Stimulated activated CD8-positive, alpha-beta memory T cell treated with anti-CD3 and anti-CD28 coated beads, Interleukin-7, amount 100 ng/mL, for 24 hours (primary cell): ENCODE data around the gene APLF.
"Not testable (repeated sequence)": the region's sequence is repeated elsewhere in the genome, so short reads cannot be mapped to it uniquely, and the experiment has no call there.

Experiments
- DNase-seq: peaks from one replicate; pipeline ENCODE4 v3.0.0-alpha.2; 2020; ENCODE audit warnings: low read depth

APLF gene

DNA sequence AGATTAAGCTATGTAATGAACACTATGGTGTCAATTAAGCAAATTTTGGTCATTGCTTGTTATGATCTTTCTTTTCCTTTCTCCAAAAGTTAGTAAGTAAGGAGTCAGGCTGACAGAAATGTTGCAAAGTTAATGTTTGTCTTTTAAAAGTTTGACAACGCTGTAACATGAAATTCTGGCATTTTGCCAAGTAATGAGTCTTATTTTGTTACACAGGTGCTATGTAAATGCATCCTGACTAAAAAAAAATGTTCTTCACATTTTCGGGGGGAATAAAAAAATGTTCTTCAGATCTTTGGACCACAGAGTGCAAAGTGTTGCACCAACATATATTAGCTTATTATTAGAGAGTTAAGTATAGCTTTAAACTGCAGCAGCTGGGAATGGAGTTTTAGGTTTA, 121.2 kb downstream of the APLF start:
- DNase-seq, result no peak

DNA sequence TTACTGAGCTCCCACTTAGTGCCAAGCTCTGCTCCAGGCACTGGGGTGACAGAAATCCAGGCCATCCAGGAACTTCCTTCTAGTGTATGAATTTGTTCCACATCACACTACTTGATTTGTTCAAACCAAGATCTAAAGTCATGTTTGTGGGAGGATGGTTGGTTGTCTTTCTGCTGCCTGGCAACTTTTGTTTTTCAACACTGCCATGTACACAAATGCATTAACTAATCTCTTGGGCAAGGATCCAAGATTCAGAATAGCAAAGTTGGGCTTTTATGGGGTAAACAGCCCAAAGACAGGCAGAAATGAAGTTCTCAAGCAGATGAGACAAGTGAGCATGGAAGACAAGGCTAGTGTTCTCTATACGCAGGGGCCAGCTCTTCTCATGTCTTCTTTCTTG, 122.6 kb downstream of the APLF start:
- DNase-seq, result no peak

DNA sequence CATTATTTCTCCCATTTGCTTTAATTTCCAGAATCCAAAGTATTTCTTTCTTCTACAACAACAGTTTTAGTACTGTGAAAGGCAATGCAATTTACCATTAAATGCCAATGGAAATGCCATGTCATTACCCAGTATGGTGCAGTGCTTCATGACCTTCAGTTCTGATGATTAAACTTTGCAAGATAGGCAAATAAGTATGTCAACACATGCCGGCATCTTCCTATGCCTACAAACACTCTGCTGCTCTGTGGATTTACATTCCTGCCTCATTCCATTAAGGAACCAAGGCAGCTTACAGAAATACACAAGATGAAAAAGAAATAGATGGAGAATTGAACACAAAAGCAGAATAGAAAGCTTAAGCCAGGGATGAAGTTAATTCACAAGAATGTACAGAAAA, 123.3 kb downstream of the APLF start:
- DNase-seq, result no peak

DNA sequence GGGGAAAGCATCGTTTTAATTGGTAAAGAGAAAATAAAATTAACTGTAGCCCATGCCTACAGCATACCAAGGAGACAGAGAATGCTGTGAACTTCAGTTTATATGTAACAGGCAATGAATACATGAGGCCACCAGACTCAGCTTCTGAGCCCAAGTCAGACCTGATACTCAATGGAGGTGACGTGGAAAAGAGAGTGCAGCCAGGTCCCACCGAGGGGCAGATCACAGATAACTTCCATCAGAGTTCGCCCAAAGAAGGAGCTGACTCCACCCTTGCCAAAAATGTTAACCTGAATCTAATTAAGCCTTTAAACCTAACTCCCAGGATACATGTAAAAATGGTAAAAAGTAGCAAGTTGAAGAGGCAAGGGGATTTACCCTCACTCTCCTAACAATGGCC, 123.8 kb downstream of the APLF start:
- DNase-seq, result no peak

DNA sequence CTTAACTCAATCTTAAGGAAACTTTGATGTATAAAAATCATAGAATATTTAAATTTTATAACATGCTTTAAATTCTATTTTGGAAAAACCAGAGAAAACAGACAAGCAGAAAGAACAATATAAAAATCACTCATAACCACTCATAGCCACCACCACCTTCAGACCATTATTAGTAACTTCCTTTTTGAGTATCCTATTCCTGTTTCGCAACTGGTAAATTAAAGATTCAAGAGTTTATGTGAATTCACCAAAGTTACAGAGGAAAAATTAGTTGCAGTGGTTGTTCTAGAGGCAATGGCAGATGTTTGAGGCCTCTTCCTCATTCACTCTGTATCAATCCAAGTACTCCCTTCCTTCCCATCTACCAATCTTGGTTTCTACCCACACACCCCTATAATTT, 126.7 kb downstream of the APLF start:
- no peak for DNase-seq

DNA sequence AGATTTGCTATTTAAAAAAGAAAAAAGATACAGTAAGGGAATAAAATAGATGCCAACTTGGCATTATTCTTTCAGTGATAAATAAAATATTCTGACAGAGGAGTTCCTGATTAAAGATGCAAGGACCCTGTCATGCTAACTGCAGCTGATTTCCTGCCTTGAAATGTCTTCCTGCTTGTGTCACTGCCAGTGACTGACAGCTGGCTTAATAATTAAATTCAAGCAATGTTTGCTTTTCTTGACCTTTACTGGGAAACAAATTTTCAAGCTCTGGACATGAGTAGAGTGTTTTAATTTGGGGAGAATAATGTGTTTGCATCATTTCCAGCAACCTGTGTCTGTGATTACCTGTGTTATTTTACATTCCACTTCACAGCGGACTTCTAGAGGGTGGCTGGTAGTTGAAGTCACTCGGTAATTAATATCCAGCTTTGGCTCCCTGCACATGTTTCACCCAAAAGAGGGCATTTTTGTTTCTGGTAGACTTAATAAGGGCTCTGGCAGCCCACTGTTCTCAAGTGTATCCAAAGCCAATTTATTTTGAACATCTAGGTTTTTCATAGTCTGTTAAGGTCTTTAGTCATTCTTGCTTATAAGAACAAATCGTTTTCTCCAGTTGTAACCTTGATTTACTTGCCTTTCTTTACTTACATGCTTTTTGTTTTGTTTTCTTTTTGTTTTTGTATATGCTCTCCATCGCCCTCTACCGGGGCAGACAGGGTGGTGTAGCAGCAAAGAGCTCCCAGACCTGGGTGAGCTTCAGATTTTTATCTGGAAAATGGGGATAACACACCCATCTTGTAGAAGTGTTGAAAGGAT, 127.5 kb downstream of the APLF start:
- peak; percentile 5 for DNase-seq

DNA sequence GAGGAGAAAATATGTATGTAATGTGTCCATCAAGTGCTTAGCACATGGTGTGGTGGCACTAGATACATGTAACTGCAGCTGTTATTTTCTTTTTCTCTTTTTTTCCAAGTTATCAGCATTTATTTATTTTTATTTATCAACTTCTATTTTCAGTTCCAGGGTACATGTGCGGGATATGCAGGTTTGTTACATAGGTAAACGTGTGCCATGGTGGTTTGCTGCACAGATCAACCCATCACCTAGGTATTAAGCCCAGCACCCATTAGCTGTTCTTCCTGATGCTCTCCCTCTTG, 128.1 kb downstream of the APLF start:
- not testable (repeated sequence) for DNase-seq

DNA sequence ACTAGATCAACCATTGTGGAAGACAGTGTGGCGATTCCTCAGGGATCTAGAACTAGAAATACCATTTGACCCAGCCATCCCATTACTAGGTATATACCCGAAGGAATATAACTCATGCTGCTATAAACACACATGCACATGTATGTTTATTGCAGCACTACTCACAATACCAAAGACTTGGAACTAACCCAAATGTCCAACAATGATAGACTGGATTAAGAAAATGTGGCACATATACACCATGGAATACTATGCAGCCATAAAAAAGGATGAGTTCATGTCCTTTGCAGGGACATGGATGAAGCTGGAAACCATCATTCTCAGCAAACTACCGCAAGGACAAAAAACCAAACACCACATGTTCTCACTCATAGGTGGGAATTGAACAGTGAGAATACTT, 133.1 kb downstream of the APLF start:
- DNase-seq, result not testable (repeated sequence)

DNA sequence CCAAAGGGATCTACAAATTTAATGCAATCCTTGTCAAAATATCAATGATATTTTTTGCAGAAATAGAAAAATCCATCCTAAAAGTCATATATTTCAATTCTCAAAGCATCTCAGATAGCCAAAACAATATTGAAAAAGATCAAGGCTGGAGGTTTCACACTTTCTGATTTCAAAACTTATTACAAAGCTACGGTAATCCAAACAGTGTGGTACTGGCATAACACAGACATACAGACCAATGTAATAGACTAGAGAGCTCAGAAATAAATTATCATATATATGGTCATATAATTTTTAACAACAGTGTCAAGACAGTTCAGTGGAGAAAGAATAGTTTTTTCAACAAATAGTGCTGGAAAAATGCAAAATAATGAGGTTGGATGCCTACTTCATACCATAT, 135.7 kb downstream of the APLF start:
- no peak for DNase-seq

DNA sequence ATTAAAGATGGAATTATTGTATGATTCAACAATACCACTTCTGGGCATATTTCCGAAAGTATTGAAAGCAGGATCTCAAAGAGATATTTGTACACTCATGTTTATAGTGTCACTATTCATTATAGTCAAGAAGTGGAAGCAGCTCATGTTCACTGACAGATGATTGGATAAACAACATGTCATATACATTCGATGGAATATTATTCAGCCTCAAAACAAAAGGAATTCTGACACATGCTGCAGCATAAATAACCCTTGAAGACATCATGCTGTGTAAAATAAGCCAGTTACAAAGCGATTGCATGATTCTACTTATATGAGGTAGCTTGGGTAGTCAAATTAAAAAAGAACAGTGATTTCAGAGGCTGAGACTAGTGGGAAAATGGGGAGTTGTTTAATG, 136.7 kb downstream of the APLF start:
- no peak for DNase-seq

DNA sequence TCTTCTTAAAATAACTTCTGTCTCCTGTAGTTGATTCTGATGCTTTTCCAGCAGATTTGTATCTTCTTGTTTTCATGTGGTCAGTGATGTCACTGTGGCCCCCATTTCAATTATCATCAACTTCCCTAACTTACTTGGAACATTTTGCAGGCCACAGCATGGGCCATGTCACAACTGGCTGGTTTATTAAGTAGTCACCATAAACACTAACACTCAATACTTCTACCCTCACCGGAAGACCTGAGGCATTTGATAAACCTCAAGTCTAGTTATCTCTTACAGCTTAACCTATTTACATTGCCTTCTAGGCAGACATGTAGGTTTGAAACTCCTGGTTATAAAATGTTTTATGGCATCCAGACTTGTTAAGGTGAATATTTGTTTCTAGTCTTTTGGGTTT, 138.6 kb downstream of the APLF start:
- DNase-seq, result no peak

DNA sequence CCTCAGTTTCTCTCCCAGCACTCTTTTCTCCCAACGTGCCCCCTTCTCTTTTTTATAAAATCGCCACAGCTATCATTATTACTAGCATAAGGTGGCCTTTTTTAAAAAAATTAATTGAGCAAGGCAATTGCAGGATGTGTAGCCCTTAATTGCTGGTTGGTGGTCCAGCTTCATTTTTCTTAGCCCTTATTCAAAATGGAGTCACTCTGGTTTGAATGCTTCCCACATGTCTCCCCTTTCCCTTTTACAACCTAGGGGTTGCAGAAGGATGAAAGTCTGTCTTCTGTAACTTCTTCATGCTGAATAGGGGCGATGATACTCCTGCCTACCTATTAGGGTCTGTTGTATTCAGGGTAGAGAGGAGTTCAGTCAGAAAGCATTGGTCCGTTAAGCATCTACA, 139.4 kb downstream of the APLF start:
- DNase-seq, result no peak

DNA sequence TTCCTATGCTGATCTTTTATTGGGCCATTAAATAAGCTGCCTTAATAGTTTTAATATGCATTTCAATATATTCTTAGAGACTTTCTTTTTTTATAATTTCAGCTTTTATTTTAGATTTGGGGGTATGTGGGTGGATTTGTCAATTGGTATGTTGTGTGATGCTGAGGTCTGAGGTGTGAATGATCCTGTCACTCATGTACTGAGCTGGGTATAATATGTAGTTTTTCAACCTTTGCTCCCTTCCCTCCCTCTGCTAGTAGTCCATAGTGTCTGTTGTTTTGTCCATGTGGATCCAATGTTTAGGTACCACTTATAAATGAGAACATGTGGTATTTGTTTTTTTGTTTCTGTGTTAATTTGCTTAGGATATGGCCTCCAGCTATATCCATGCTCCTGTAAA, 140.5 kb downstream of the APLF start:
- no peak for DNase-seq

DNA sequence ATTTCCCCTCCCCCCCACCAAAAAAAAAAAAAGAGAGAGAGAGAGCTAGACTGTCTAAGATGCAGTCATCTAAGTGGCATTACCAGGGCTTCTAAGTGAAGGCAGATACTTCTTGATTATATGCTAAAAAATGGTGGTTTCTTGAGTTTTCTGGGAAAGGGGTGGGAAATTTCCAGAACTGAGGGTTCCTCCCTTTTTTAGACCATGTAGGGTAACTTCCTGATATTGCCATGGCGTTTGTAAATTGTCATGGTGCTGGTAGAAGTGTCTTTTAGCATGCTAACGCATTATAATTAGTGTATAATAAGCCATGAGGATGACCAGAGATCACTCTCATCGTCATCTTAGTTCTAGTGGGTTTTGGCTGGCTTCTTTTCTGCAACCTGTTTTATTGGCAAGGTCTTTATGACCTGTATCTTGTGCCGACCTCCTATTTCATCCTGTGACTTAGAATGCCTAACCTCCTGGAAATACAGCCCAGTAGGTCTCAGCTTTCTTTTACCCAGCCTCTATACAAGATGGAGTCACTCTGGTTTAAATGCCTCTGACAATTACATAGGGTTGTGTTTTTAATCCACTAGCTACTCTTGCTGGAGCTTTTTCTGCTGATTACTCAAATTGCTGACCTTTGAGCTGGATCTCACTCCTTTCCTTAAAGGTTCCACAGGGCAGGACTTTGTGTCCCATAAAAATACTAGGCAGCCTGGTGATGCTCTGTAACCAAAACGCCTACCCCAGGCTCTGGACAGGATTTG, 145.6 kb downstream of the APLF start:
- no peak for DNase-seq

DNA sequence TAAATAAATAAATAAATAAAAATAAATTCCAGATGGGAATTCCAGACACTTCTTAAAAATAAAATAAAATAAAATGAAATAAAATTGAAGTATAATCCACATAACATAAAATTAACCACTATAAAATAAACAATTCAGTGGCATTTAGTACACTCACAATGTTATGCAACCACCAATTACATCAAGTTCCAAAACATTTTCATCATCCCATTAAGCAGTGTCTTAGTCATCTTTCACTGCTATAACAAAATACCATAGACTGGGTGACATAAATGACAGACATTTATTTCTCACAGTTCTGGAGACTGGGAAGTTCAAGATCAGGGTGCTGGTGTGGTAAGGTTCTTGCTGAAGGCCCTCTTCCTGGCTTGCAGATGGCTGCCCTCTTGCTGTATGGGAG, 153.4 kb downstream of the APLF start:
- no peak for DNase-seq

DNA sequence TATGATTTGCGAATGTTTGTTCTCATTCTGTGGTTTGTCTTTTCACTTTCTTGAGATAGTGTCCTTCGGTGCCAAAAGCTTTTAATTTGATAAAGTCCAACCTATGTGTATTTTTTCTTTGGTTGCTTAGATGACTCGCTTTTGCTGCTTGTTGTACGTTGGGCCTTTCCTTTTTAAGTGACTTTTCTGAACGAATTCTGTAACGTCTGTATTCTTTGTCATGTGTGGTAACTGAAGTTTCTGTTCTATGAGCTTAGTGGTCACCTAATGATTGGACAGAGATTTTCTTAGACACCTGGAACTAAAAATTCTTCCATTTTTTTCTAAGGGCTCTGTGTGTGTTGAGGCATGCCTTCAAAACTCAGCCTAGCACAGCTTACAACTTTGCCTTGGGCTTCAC, 156.4 kb downstream of the APLF start:
- DNase-seq, result no peak

DNA sequence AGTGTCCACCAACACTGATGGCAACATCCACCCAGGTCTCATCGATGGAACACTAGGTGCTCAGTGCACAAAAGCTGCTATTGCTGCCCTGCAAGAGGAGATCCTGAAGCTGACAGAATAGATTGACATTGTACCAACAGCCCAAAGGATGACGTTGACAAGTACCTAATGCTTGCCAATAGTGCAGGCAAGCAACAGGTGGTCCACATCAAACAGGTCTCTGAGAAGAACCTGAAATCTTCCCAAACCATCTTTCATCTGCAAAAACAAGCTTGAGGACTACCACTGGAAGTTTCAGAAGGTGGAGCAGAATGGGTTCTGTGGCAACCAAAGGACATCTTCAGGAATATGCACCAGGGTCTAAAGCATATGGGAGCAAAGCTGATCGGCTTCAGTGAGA, 160.2 kb downstream of the APLF start:
- no peak for DNase-seq
